Measurements from ENCODE around the gene NAV2. TPM values are rescaled to one million over a fixed set of nuclear protein-coding genes. Genes with fewer than 3 reads are reported as not detected.

Gene NAV2
- polyA plus RNA-seq, 1 donor, result 89.1 TPM

DNA sequence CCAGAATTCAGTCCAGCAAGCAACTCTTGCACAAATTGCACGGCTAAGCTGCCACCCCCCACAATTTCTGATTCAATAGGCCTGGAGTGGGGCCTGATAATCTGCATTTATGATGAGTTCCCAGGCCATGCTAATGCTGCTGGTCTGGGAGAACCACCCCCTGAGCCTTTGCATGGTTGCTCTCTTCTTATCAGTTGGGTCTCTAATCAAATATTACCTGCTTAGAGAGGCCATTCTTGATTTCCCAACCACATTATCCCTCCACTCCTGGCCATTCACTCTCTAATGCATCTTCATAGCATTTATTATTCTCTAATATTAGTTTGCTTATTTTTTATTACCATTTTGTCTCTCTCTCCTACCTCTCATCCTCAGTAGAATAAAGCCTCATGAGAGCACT, 99.5 kb downstream of the NAV2 start:
- DNase-seq, result no peak

- no peak for DNase-seq
Observed at GRCh38 chr11:19812710-19813109, 100.1 kb downstream of the NAV2 start.

GRCh38 chr11:19813158-19813879, 100.7 kb downstream of the NAV2 start:
- no peak for DNase-seq

DNA sequence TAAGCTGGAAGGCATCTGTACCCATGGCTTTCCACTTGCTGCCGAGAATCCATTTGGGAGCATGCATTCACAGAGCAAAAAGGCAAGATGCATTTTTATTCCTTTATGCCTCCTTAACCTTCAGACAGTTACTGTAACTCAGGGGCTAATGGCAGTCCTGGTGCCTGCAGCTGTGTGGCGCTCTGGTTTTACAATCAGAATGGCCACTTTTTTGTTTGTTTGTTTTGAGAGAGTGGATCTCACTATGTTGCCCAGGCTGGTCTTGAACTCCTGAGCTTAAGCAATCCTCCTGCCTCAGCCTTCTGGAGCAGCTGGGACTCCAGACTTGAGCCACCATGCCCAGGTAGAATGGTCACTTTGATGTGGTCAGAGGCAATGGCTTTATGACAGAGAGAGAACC, 101.8 kb downstream of the NAV2 start:
- DNase-seq, result no peak

DNA sequence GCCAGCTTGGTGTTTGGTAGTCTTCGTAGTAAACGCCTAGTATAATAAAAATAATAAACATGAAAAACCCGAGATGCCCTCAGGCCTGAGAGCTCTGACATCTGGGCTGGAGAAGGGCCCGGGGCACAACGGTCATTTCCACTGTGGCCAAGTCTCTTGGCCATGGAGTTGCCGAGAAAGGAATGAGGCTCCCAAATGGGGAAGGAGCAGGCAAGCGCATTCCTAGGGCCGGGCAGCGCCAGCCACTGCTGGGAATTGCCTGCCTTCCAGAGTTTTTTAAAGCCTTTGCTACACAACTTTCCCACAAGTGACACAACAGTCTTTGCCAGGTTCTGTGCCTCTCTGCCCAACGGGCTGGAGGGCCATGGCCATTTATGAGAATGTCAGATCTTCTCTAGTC, 103.4 kb downstream of the NAV2 start:
- DNase-seq, result no peak

GRCh38 chr11:19816817-19817216, 104.2 kb downstream of the NAV2 start:
- no peak for DNase-seq

- DNase-seq, result no peak
Observed at GRCh38 chr11:19817265-19817851, 104.7 kb downstream of the NAV2 start.

- DNase-seq, result no peak
Observed at GRCh38 chr11:19817870-19818269, 105.2 kb downstream of the NAV2 start.

DNA sequence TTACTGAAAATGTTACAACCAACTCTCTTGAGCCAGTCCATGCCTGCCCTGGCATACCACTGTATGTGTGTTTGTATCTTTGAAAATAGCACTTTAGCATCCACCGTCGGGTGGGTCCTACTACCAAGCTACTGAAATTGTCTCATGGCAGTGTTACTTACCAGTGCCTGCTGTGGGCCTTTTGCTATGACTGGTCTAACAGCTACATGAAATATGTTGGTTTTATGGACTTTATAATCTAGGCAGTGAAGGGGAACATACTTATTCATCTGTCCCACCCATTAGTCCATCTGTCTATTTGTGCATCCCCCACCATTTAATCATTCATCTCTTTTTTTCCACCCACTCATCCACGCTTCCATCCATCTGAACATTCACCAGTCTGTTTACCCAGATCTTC, 106.0 kb downstream of the NAV2 start:
- DNase-seq, result no peak

GRCh38 chr11:19819148-19819547, 106.5 kb downstream of the NAV2 start:
- DNase-seq, result no peak

GRCh38 chr11:19820100-19820499, 107.5 kb downstream of the NAV2 start:
- DNase-seq, result no peak

GRCh38 chr11:19821412-19821875, 108.8 kb downstream of the NAV2 start:
- DNase-seq, result no peak

GRCh38 chr11:19821993-19822392, 109.4 kb downstream of the NAV2 start:
- no peak for DNase-seq

- no peak for DNase-seq
Observed at GRCh38 chr11:19822531-19822930, 109.9 kb downstream of the NAV2 start.

DNA sequence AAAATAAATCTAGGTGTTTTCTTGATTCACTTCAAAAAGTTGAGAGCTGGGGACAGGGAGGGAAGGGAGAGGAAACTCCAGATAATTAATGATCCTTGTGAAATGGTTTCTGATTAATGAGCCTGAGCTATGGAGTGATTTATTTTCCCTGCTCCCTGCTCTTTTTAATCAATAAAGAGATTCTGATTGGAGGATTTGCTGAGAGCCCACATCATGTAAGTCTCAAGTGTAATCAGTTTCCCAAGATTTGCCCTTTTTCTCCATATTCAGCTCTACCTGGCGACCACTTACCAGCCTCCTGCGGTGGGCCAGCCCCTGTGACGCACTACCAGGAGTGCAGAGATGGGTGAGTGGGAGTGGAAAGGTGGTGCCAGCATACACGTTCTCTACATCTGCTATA, 114.0 kb downstream of the NAV2 start:
- DNase-seq, result no peak

DNA sequence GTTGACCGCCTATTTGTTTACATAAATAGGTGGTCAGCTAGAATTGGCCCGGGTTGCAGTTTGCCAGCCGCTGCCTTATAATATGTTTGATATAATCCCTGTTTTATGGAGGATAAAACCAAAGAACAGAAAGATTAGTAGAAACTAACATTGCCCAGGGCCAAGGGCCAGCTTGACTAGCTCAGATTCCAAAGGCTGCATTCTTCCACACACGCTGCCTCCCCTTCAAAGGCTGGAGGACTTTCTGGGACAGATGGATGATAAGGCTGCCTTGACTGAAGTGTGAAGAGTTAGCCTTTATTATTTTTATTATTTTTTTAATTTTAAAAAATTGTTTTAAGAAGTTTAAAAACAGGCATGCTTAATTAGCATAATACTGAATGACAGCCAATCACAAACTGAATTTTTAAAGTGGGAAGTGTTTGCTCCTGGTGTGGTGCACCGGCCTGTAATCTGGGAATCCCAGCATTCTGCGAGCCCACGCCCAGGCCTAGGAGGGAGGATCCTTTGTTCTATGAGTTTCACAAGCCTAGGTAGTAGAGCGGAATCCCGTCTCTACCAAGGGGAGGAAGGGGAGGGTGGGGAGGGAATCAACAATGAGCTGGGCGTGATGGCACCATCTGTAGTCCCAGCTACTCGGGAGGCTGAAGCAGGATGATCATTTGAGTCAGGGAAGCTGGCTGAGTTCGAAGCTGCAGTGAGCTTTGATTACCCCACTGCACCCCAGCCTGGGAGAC, 114.9 kb downstream of the NAV2 start:
- DNase-seq, result no peak

DNA sequence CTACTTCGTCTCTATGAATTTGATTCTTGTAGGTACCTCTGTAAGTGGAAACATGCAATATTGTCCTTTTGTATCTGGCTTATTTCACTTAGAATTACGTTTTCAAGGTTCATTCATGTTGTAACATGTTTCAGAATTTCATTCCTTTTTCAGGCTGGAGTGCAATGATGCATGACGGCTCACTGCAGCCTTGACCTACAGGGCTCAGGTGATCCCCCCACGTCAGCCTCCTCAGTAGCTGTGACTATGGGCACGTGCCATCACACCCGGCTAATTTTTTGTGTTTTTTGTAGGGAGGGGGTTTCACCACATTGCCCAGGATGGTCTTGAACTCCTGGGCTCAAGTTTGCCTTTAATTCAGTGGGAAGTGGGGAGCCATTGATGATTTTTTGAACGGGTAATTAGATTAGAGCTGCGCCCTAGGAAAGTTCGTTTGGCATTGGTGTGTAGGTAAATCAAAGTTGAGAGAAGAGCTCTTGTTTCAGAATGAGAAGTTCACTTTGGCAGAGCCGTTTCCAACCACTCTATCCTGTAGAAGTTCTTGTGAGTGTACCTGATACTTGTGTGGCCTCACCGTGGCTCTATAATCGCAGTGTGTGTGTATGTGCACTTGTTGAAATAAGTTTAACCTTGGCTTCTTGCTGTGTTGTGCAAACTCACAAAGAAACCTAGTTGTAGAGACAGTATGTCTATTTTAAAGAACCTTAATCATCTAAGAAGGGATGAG, 115.9 kb downstream of the NAV2 start:
- no peak for DNase-seq

DNA sequence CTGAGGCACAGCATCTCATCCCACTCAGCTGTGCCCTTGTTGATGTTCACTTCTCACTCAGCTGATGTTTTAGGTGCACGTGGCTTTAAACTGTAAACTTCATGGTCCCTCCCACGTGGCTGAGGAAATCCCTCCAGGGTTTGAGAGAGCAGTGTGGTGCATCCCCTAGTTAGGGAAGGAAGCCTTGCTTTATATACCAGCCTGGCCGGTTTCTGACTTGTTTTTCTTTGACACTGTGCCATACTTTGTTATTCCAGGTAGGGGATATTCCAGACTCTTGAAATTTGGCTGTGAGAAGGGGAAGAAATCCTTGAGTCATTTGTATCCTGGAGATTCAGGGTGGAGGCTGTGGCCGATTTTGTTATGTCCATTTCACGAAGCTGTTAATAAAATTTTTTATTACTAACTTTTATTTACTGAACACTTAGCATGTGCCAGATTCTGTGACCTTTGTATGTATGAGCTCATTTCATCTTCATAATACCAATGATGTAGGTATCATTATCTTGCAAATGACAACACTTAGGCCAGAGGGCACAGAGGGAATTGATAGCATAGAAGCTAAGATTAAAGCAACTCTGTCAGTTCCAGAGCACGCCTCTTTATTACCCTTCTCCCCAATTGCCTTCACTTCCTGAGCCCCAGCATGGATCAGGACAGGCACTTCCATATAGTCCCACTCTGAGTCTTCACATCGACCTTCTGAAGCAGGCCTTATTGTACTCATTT, 116.6 kb downstream of the NAV2 start:
- no peak for DNase-seq

- no peak for DNase-seq
Observed at GRCh38 chr11:19832086-19832750, 119.6 kb downstream of the NAV2 start.

GRCh38 chr11:19832901-19833300, 120.3 kb downstream of the NAV2 start:
- no peak for DNase-seq

- DNase-seq, result no peak
Observed at GRCh38 chr11:19834771-19835170, 122.1 kb downstream of the NAV2 start.

- DNase-seq, result no peak
Observed at GRCh38 chr11:19836666-19837065, 124.0 kb downstream of the NAV2 start.
